Globus pallidus (tissue), 1 donor: ENCODE results near the gene CHST15.

Source experiments
- DNase-seq: peaks from one replicate; pipeline ENCODE4 v3.0.0-alpha.2; 2015; ENCODE audit warnings: low spot score

Gene CHST15

GRCh38 chr10:124064676-124065075, 28.7 kb downstream of the CHST15 start:
- peak; percentile 26 for DNase-seq

GRCh38 chr10:124063750-124064603, 29.4 kb downstream of the CHST15 start:
- peak; percentile 37 for DNase-seq

GRCh38 chr10:124062390-124062789, 31.0 kb downstream of the CHST15 start:
- no peak for DNase-seq

- no peak for DNase-seq
Measured at GRCh38 chr10:124061030-124061429, 32.4 kb downstream of the CHST15 start.

- DNase-seq = no peak
Measured at GRCh38 chr10:124060148-124060720, 33.2 kb downstream of the CHST15 start.

- DNase-seq = no peak
Measured at GRCh38 chr10:124059551-124059950, 33.8 kb downstream of the CHST15 start.

- DNase-seq = no peak
Measured at GRCh38 chr10:124058346-124059003, 34.9 kb downstream of the CHST15 start.

GRCh38 chr10:124057601-124058000, 35.8 kb downstream of the CHST15 start:
- DNase-seq = no peak

- DNase-seq = no peak
Measured at GRCh38 chr10:124056337-124056980, 36.9 kb downstream of the CHST15 start.

GRCh38 chr10:124053971-124054370, 39.4 kb downstream of the CHST15 start:
- no peak for DNase-seq

- DNase-seq = no peak
Measured at GRCh38 chr10:124052561-124052960, 40.8 kb downstream of the CHST15 start.

GRCh38 chr10:124050021-124051015, 43.1 kb downstream of the CHST15 start:
- DNase-seq = no peak

- no peak for DNase-seq
Measured at GRCh38 chr10:124049484-124049883, 43.9 kb downstream of the CHST15 start.

GRCh38 chr10:124048371-124049290, 44.8 kb downstream of the CHST15 start:
- DNase-seq = no peak

GRCh38 chr10:124047427-124048152, 45.8 kb downstream of the CHST15 start:
- no peak for DNase-seq

- DNase-seq = no peak
Measured at GRCh38 chr10:124045801-124046355, 47.5 kb downstream of the CHST15 start.

GRCh38 chr10:124045276-124045675, 48.1 kb downstream of the CHST15 start:
- no peak for DNase-seq

GRCh38 chr10:124044143-124044862, 49.1 kb downstream of the CHST15 start:
- DNase-seq = no peak
